Left lung (tissue), 10 donors: Measurements from ENCODE around the gene ERICH6B. TPM values are rescaled to one million over a fixed set of nuclear protein-coding genes. Genes with fewer than 3 reads are reported as not detected.

Source experiments
- ATAC-seq: fragments of 200-7000 bp; cut with Tn5 transposase; one replicate; pipeline ENCODE4 v1.9.1; 2020; ENCODE audit warnings: moderate library complexity
- DNase-seq, 4 donors: peaks; one replicate each; pipeline ENCODE4 v3.0.0-alpha.2; 2013 to 2020
- H3K27ac ChIP-seq, 2 donors: fragments of 200-600 bp; sonication (generic) in 1 of 2; one replicate each; pipeline versions ENCODE4 v1.5.0 to v1.8.0; 2020 to 2021
- H3K27me3 ChIP-seq, 2 donors: fragments of 200-600 bp; sonication (generic) in 1 of 2; one replicate each; pipeline versions ENCODE4 v1.5.0 to v1.8.0; 2020 to 2021
- H3K36me3 ChIP-seq, 2 donors: fragments of 200-600 bp; sonication (generic) in 1 of 2; one replicate each; pipeline versions ENCODE4 v1.5.0 to v1.8.0; 2020 to 2021
- H3K4me1 ChIP-seq, 2 donors: fragments of 200-600 bp; one replicate each; pipeline ENCODE4 v1.8.0; 2021
- H3K4me3 ChIP-seq, 2 donors: fragments of 200-600 bp; sonication (generic) in 1 of 2; one replicate each; pipeline versions ENCODE4 v1.5.0 to v1.8.0; 2020 to 2021; ENCODE audit warnings: mild to moderate bottlenecking in 1 of 2
- H3K9me3 ChIP-seq, 2 donors: fragments of 200-600 bp; sonication (generic) in 1 of 2; one replicate each; pipeline versions ENCODE4 v1.5.0 to v1.8.0; 2020 to 2021
- CTCF ChIP-seq, 2 donors: fragments of 200-600 bp; sonication (generic) in 1 of 2; IDR thresholded peaks; one replicate each; pipeline versions ENCODE4 v1.5.0 to v1.8.0; 2021; ENCODE audit warnings: antibody characterized with exemption in 2 of 2
- intact Hi-C, 2 donors: fragments of 100-400 bp; cut with DNase I; formaldehyde crosslinking; loops; one replicate each; pipeline versions ENCODE4 v1.11.2 to v1.14.2; 2022
- polyA plus RNA-seq, 6 donors: library from polyadenylated mRNA; unstranded; fragments of 120-200 nt; gene quantifications; one replicate each; pipeline ENCODE4 v1.2.1, GENCODE V29; 2013; ENCODE audit not compliant: insufficient read length in 6 of 6
- total RNA-seq, 2 donors: library from RNA; stranded (reverse); fragmentation: NEBNext Ultra II Directional; extraction: Animal tissue kit (Norgen Biotek cat#: 25700); gene quantifications; one replicate each; pipeline ENCODE4 v1.2.1, GENCODE V29; 2021
- donor health status: DM: no; HTN: yes; CAD: no.
- donor health status: DM: no; HTN: no; CAD: no.

ERICH6B gene
- total and polyA plus RNA-seq, 8 donors = 1.5 to 4.1 (median 3.1) TPM; not detected in 2

- Histone ChIP-seq H3K4me1 (no peaks in the 10 kb centered on the region), H3K27me3 (peaks cover 0 to 3% of the 10 kb centered on the region in 2 donors), H3K36me3 (no peaks in the 10 kb centered on the region), H3K9me3 (no peaks in the 10 kb centered on the region), H3K4me3 (no peak overlapping the region), H3K27ac (no peak overlapping the region)
- no peak for TF ChIP-seq CTCF (IDR thresholded peaks at IDR 0.05)
- DNase-seq (no peak), ATAC-seq (no peak)
- intact Hi-C loops = no loop called here
Observed at GRCh38 chr13:45592758-45593157, 22.8 kb downstream of the ERICH6B start.

- DNase-seq = no peak
- Histone ChIP-seq H3K27me3 (no peaks in the 10 kb centered on the region), H3K9me3 (no peaks in the 10 kb centered on the region), H3K4me1 (no peaks in the 10 kb centered on the region), H3K36me3 (no peaks in the 10 kb centered on the region), H3K4me3 (no peak overlapping the region), H3K27ac (no peak overlapping the region)
- ATAC-seq = no peak
- intact Hi-C loops = no loop called here
- no peak for TF ChIP-seq CTCF (IDR thresholded peaks at IDR 0.05)
Observed at GRCh38 chr13:45590066-45590465, 25.5 kb downstream of the ERICH6B start.

DNA sequence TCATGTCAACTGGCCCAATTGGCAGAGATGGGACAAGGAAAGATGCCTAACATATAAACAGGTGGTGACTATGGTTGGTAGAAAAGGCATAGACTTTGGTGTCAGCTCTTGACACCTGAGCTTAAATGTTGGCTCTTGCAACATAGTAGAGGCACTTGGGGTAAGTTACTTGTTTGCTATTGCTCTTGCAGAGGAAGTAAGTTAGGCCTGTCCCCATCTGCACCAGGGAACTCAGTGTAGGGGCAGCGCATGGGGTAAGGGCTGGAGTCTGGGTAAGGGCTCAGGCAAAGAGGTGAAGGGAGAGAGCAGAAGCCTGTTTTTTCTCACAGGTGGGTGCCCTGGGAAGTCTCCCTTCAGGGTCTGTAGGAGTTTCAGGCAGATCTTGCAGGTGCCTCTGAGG lies 27.6 kb downstream of the ERICH6B start:
- intact Hi-C loops = no loop called here
- TF ChIP-seq CTCF (IDR thresholded peaks at IDR 0.05) = no peak
- no peaks in the 10 kb centered on the region for H3K4me1 ChIP-seq
- DNase-seq (no peak), ATAC-seq (no peak)
- H3K36me3 ChIP-seq = no peaks in the 10 kb centered on the region
- no peaks in the 10 kb centered on the region for H3K27me3 ChIP-seq
- H3K4me3 ChIP-seq = no peak overlapping the region
- no peak overlapping the region for H3K27ac ChIP-seq
- H3K9me3 ChIP-seq = no peaks in the 10 kb centered on the region

- ATAC-seq (no peak), DNase-seq (no peak)
- Histone ChIP-seq H3K27ac (no peak overlapping the region), H3K4me1 (no peaks in the 10 kb centered on the region), H3K27me3 (no peaks in the 10 kb centered on the region), H3K36me3 (no peaks in the 10 kb centered on the region), H3K4me3 (no peak overlapping the region), H3K9me3 (no peaks in the 10 kb centered on the region)
- TF ChIP-seq CTCF (IDR thresholded peaks at IDR 0.05) = no peak
- intact Hi-C loops = no loop called here
Observed at GRCh38 chr13:45584816-45585215, 30.7 kb downstream of the ERICH6B start.

GRCh38 chr13:45582408-45583076 lies 33.0 kb downstream of the ERICH6B start:
- no peaks in the 10 kb centered on the region for H3K36me3 ChIP-seq
- intact Hi-C loops = no loop called here
- ATAC-seq = no peak

More at GRCh38 chr13:45582408-45583076, 33.0 kb downstream of the ERICH6B start:
- no peak for DNase-seq
- no peak for TF ChIP-seq CTCF (IDR thresholded peaks at IDR 0.05)
- no peak overlapping the region for H3K4me3 ChIP-seq
- H3K9me3 ChIP-seq = no peaks in the 10 kb centered on the region
- no peaks in the 10 kb centered on the region for H3K27me3 ChIP-seq
- H3K27ac ChIP-seq = no peak overlapping the region
- no peaks in the 10 kb centered on the region for H3K4me1 ChIP-seq
